ENCODE results near the gene PNKD. TPM values are rescaled to one million over a fixed set of nuclear protein-coding genes. Genes with fewer than 3 reads are reported as not detected.

Gene PNKD
- total and polyA plus RNA-seq, 10 of the 15 experiments (the other 5 are each of a cell fraction or from before 2014, with no cell fraction given), result 27.2 to 106 (median 61.3) TPM

DNA sequence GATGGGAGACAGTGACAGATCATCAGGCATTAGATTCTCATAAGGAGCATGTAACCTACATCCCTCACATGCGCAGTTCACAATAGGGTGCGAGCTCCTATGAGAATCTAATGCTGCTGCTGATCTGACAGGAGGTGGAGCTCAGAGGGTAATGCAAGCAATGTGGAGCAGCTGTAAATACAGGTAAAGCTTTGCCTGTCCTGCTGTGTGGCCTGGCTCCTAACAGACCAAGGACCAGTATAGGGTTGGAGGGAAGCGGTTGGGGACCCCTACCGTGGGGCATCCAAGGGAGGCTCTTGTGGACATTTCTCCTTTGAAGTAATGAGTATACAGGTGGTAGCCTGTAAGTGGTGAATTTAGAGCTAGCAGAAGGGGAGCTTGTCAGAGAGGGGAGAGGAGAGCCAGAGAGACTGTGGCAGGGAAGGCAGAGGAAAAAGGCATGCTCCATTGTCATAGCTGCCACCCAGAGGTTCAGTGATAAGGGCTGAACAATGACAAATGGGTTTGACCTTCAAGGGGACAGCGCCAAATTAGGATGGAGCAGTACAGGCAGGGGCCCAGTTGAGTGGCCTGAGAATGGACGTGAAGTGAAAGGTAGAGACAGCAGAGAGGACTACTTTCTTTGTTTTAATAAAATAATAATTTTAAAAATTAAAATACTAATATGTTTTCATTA lies 37.2 kb downstream of the PNKD start (continued):
- TF ChIP-seq, protein P1, sequence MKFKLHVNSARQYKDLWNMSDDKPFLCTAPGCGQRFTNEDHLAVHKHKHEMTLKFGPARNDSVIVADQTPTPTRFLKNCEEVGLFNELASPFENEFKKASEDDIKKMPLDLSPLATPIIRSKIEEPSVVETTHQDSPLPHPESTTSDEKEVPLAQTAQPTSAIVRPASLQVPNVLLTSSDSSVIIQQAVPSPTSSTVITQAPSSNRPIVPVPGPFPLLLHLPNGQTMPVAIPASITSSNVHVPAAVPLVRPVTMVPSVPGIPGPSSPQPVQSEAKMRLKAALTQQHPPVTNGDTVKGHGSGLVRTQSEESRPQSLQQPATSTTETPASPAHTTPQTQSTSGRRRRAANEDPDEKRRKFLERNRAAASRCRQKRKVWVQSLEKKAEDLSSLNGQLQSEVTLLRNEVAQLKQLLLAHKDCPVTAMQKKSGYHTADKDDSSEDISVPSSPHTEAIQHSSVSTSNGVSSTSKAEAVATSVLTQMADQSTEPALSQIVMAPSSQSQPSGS (IDR thresholded peaks at IDR 0.05; ENCODE audit: low read length), result no peak
- no peak for TF ChIP-seq NFYB (IDR thresholded peaks at IDR 0.05; ENCODE audit: insufficient read depth, low read depth, low read length)
- TF ChIP-seq MTA3 (IDR thresholded peaks at IDR 0.05; ENCODE audit: borderline replicate concordance, low read length), result no peak
- no peak for TF ChIP-seq YY1 (IDR thresholded peaks at IDR 0.05; ENCODE audit: low read depth, low read length)
- TF ChIP-seq, protein P2, sequence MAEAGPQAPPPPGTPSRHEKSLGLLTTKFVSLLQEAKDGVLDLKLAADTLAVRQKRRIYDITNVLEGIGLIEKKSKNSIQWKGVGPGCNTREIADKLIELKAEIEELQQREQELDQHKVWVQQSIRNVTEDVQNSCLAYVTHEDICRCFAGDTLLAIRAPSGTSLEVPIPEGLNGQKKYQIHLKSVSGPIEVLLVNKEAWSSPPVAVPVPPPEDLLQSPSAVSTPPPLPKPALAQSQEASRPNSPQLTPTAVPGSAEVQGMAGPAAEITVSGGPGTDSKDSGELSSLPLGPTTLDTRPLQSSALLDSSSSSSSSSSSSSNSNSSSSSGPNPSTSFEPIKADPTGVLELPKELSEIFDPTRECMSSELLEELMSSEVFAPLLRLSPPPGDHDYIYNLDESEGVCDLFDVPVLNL (IDR thresholded peaks at IDR 0.05; ENCODE audit: low read depth, low read length), result no peak

DNA sequence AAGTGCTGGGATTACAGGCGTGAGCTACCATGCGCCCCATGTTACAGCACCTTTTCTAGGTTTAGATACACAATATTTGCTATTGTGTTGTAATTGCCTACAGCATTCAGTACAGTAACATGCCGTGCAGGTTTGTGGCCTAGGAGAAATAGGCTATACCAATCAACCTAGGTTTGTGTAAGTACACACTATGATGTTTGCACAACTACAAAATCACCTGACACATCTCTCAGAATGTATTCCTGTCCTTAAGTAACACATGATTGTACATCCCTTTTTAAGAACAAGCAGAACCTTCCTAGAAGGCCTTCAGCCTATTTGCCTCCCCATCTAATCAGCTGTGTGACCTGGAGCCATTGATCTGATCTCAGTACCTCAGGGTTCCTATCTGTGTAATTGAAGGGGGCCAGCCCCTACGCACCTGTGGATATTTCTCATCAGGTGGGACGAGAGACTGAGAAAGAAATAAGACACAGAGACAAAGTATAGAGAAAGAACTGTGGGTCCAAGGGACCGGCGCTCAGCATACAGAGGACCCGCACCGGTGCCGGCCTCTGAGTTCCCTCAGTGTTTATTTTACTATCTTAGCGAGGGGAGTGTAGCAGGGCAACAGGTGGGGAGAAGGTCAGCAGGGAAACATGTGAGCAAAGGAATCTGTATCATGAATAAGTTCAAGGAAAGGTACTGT lies 40.7 kb downstream of the PNKD start:
- Histone ChIP-seq H4K20me1 (ENCODE audit: control insufficient read depth, insufficient read depth) (no peaks in the 10 kb centered on the region), H3K79me2 (ENCODE audit: control insufficient read depth, insufficient read depth, low read length) (no peaks in the 10 kb centered on the region), H3K4me1 (ENCODE audit: control insufficient read depth, insufficient read depth, low read length) (no peaks in the 10 kb centered on the region; the same call in 1 of the 2 replicates), H2AFZ (ENCODE audit: control insufficient read depth, low read depth, low read length) (no peak overlapping the region), H3K4me3 (no peak overlapping the region), H3K36me3 (ENCODE audit: control insufficient read depth in 2 of 2, insufficient read depth in 2 of 2, low read length in 1 of 2) (no peaks in the 10 kb centered on the region), H3K4me2 (ENCODE audit: control insufficient read depth, insufficient read depth) (no peak overlapping the region), H3K27me3 (replicated peaks in 1 of 2; ENCODE audit: control insufficient read depth in 2 of 2, insufficient read depth in 2 of 2, low read length in 1 of 2) (no peaks in the 10 kb centered on the region), H3K27ac (ENCODE audit: control insufficient read depth, insufficient read depth) (no peak overlapping the region), H3K9ac (ENCODE audit: control insufficient read depth, insufficient read depth, low read length) (no peak overlapping the region), H3K9me3 (replicated peaks; ENCODE audit: control insufficient read depth, insufficient read depth, low read length) (no peaks in the 10 kb centered on the region)
- ChIA-PET POLR2A (no interaction called here), RAD21 (ENCODE audit: unreplicated experiment) (no interaction called here), SMC1A (ENCODE audit: uncharacterized antibody, unreplicated experiment) (no interaction called here), CTCF (interaction anchor here (0.7 kb wide), 1 partner anchor 312 kb away, joined by 4 read pairs; no protein-coding TSS in a partner anchor)
- BruUV-seq (replicated peaks), result no TSS peak
- in situ Hi-C loops (cut with MboI) (no loop called here), intact Hi-C loops (cut with micrococcal nuclease; ENCODE audit: unreplicated experiment) (no loop called here)
- ATAC-seq (no peak), FAIRE-seq (no peak), DNase-seq (ENCODE audit: low read depth, low spot score) (no peak)
- WGBS (ENCODE audit: insufficient coverage, insufficient replicate concordance, low lambda C conversion rate, missing lambda C conversion rate), result 73% methylated on average over 11 of the region's 11 CpGs
- TF ChIP-seq SREBF2 (IDR thresholded peaks at IDR 0.05; ENCODE audit: low read length) (no peak), POLR2AphosphoS5 (IDR thresholded peaks at IDR 0.05; ENCODE audit: low read length) (no peak), PAX8 (IDR thresholded peaks at IDR 0.05) (no peak), NFIC (IDR thresholded peaks at IDR 0.05; ENCODE audit: low read depth, low read length) (no peak), ZNF274 (IDR thresholded peaks at IDR 0.05; ENCODE audit: insufficient read depth, insufficient read length) (no peak), POLR2A (IDR thresholded peaks at IDR 0.05; ENCODE audit: low read depth, low read length) (no peak), ZNF622 (IDR thresholded peaks at IDR 0.05) (no peak)
- TF ChIP-seq, protein P3, sequence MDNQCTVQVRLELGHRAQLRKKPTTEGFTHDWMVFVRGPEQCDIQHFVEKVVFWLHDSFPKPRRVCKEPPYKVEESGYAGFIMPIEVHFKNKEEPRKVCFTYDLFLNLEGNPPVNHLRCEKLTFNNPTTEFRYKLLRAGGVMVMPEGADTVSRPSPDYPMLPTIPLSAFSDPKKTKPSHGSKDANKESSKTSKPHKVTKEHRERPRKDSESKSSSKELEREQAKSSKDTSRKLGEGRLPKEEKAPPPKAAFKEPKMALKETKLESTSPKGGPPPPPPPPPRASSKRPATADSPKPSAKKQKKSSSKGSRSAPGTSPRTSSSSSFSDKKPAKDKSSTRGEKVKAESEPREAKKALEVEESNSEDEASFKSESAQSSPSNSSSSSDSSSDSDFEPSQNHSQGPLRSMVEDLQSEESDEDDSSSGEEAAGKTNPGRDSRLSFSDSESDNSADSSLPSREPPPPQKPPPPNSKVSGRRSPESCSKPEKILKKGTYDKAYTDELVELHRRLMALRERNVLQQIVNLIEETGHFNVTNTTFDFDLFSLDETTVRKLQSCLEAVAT (IDR thresholded peaks at IDR 0.05), result no peak
